Measurements from ENCODE around the gene FOXB1.

FOXB1 gene

GRCh38 chr15:60017538-60018520 lies 13.7 kb downstream of the FOXB1 start:
- in situ Hi-C loops (cut with MboI; ENCODE audit: low sequenced_read_pairs), result no loop called here

GRCh38 chr15:60020736-60021135 lies 16.6 kb downstream of the FOXB1 start:
- in situ Hi-C loops (cut with MboI; ENCODE audit: low sequenced_read_pairs), result no loop called here

- in situ Hi-C loops (cut with MboI; ENCODE audit: low sequenced_read_pairs), result no loop called here
Observed at GRCh38 chr15:60021589-60022378, 17.7 kb downstream of the FOXB1 start.

GRCh38 chr15:60022379-60022741 lies 18.2 kb downstream of the FOXB1 start:
- in situ Hi-C loops (cut with MboI; ENCODE audit: low sequenced_read_pairs), result no loop called here

- in situ Hi-C loops (cut with MboI; ENCODE audit: low sequenced_read_pairs), result no loop called here
Observed at GRCh38 chr15:60026555-60026954, 22.4 kb downstream of the FOXB1 start.

- in situ Hi-C loops (cut with MboI; ENCODE audit: low sequenced_read_pairs), result no loop called here
Observed at GRCh38 chr15:60035344-60035743, 31.2 kb downstream of the FOXB1 start.

- in situ Hi-C loops (cut with MboI; ENCODE audit: low sequenced_read_pairs), result no loop called here
Observed at GRCh38 chr15:60039316-60039715, 35.2 kb downstream of the FOXB1 start.

- in situ Hi-C loops (cut with MboI; ENCODE audit: low sequenced_read_pairs), result no loop called here
Observed at GRCh38 chr15:60043744-60044435, 39.8 kb downstream of the FOXB1 start.

- in situ Hi-C loops (cut with MboI; ENCODE audit: low sequenced_read_pairs), result no loop called here
Observed at GRCh38 chr15:60044636-60045270, 40.6 kb downstream of the FOXB1 start.

GRCh38 chr15:60047701-60048100 lies 43.6 kb downstream of the FOXB1 start:
- in situ Hi-C loops (cut with MboI; ENCODE audit: low sequenced_read_pairs), result no loop called here

- in situ Hi-C loops (cut with MboI; ENCODE audit: low sequenced_read_pairs), result no loop called here
Observed at GRCh38 chr15:60049948-60050347, 45.8 kb downstream of the FOXB1 start.

GRCh38 chr15:60052796-60053195 lies 48.7 kb downstream of the FOXB1 start:
- in situ Hi-C loops (cut with MboI; ENCODE audit: low sequenced_read_pairs), result no loop called here

- in situ Hi-C loops (cut with MboI; ENCODE audit: low sequenced_read_pairs), result no loop called here
Observed at GRCh38 chr15:60054472-60054871, 50.4 kb downstream of the FOXB1 start.
